Upper lobe of right lung (tissue), 1 donor: ENCODE results near the gene GRK1. TPM values are rescaled to one million over a fixed set of nuclear protein-coding genes. Genes with fewer than 3 reads are reported as not detected.
A peak's percentile ranks its signal among the peaks of the same experiment; 100 is the strongest.

Source experiments
- ATAC-seq: fragments of 200-7000 bp; cut with Tn5 transposase; one replicate; pipeline ENCODE4 v1.9.1; 2020; ENCODE audit warnings: mild to moderate bottlenecking, moderate library complexity
- DNase-seq: peaks from one replicate; pipeline ENCODE4 v3.0.0-alpha.2; 2020
- H3K27ac ChIP-seq: fragments of 200-600 bp; one replicate; pipeline ENCODE4 v1.8.0; 2022
- H3K27me3 ChIP-seq: fragments of 200-600 bp; one replicate; pipeline ENCODE4 v1.8.0; 2022; ENCODE audit warnings: mild to moderate bottlenecking
- H3K36me3 ChIP-seq: fragments of 200-600 bp; one replicate; pipeline ENCODE4 v1.8.0; 2022
- H3K4me1 ChIP-seq: fragments of 200-600 bp; one replicate; pipeline ENCODE4 v1.8.0; 2022
- H3K4me3 ChIP-seq: fragments of 200-600 bp; one replicate; pipeline ENCODE4 v1.8.0; 2022; ENCODE audit warnings: mild to moderate bottlenecking
- H3K9me3 ChIP-seq: fragments of 200-600 bp; one replicate; pipeline ENCODE4 v1.8.0; 2022
- CTCF ChIP-seq: fragments of 200-600 bp; IDR thresholded peaks from one replicate; pipeline ENCODE4 v1.8.0; 2022; ENCODE audit warnings: antibody characterized with exemption
- intact Hi-C: fragments of 100-400 bp; cut with DNase I; formaldehyde crosslinking; loops from one replicate; pipeline ENCODE4 v1.11.0; 2022
- total RNA-seq: library from RNA; stranded (reverse); fragmentation: NEBNext Ultra II Directional; extraction: Animal tissue kit (Norgen Biotek cat#: 25700); gene quantifications from one replicate; pipeline ENCODE4 v1.2.1, GENCODE V29; 2021
- donor health status: DM: no; HTN: yes; CAD: no; lungs with severe emphysema.

Gene GRK1
- total RNA-seq, 1 donor from 2014 or later: 0.09 TPM

- no peak for TF ChIP-seq CTCF
- no peak for DNase-seq
- no peaks in the 10 kb centered on the region for H3K27me3 ChIP-seq
- no peaks in the 10 kb centered on the region for H3K4me1 ChIP-seq
- H3K36me3 ChIP-seq: no peaks in the 10 kb centered on the region
- H3K27ac ChIP-seq: no peak overlapping the region
- H3K4me3 ChIP-seq: no peak overlapping the region
- no peaks in the 10 kb centered on the region for H3K9me3 ChIP-seq
- intact Hi-C loops: no loop called here
- ATAC-seq: no peak
Measured at GRCh38 chr13:113661509-113661908, 5.5 kb upstream of the GRK1 start.

- Histone ChIP-seq H3K36me3 (no peaks in the 10 kb centered on the region), H3K4me1 (no peaks in the 10 kb centered on the region), H3K9me3 (no peaks in the 10 kb centered on the region), H3K27me3 (no peaks in the 10 kb centered on the region), H3K4me3 (no peak overlapping the region), H3K27ac (no peak overlapping the region)
- no peak for TF ChIP-seq CTCF
- ATAC-seq (no peak), DNase-seq (peak; percentile 40)
- intact Hi-C loops: no loop called here
Measured at GRCh38 chr13:113663934-113664333, 3.1 kb upstream of the GRK1 start.

GRCh38 chr13:113664751-113665596, 2.0 kb upstream of the GRK1 start:
- intact Hi-C loops: no loop called here
- no peaks in the 10 kb centered on the region for H3K36me3 ChIP-seq
- no peak overlapping the region for H3K27ac ChIP-seq
- ATAC-seq: no peak
- TF ChIP-seq CTCF: no peak
- no peaks in the 10 kb centered on the region for H3K9me3 ChIP-seq
- no peak overlapping the region for H3K4me3 ChIP-seq
- H3K27me3 ChIP-seq: no peaks in the 10 kb centered on the region
- H3K4me1 ChIP-seq: no peaks in the 10 kb centered on the region
- DNase-seq: peak; percentile 52

GRCh38 chr13:113665597-113666328, 1.3 kb upstream of the GRK1 start:
- Histone ChIP-seq H3K27me3 (no peaks in the 10 kb centered on the region), H3K4me1 (no peaks in the 10 kb centered on the region), H3K9me3 (no peaks in the 10 kb centered on the region), H3K4me3 (no peak overlapping the region), H3K27ac (no peak overlapping the region), H3K36me3 (no peaks in the 10 kb centered on the region)
- intact Hi-C loops: no loop called here
- TF ChIP-seq CTCF: no peak
- no peak for ATAC-seq
- peak; percentile 38 for DNase-seq

- no peaks in the 10 kb centered on the region for H3K4me1 ChIP-seq
- ATAC-seq (no peak), DNase-seq (no peak)
- H3K36me3 ChIP-seq: no peaks in the 10 kb centered on the region
- no peak for TF ChIP-seq CTCF
- no peak overlapping the region for H3K27ac ChIP-seq
- H3K27me3 ChIP-seq: no peaks in the 10 kb centered on the region
- no peaks in the 10 kb centered on the region for H3K9me3 ChIP-seq
- no peak overlapping the region for H3K4me3 ChIP-seq
- intact Hi-C loops: no loop called here
Measured at GRCh38 chr13:113666329-113666670, 719 bp upstream of the GRK1 start.
